ENCODE measurements around the gene NEBL.

GRCh38 chr10:20901110-20901509, 4.0 kb upstream of the NEBL start:
- TF ChIP-seq JUND (IDR thresholded peaks at IDR 0.05; ENCODE audit: borderline replicate concordance, low read depth, low read length), result no peak
- no peak for TF ChIP-seq JUND (tag; IDR thresholded peaks at IDR 0.05; ENCODE audit: borderline replicate concordance, low read depth, low read length)
- no peak for TF ChIP-seq MAX (CRISPR knock-in tag; IDR thresholded peaks at IDR 0.05)
- TF ChIP-seq ZNF121 (CRISPR knock-in tag; conservative IDR thresholded peaks at IDR 0.05), result no peak
- TF ChIP-seq NRF1 (conservative IDR thresholded peaks at IDR 0.05 in 1 of 2, IDR thresholded peaks at IDR 0.05 in 1 of 2), result no peak
- no peak for TF ChIP-seq CTCF (IDR thresholded peaks at IDR 0.05 in 2 of 3, conservative IDR thresholded peaks at IDR 0.05 in 1 of 3; ENCODE audit: insufficient read depth in 2 of 3, low read depth in 1 of 3, low read length in 3 of 3)
- TF ChIP-seq SP1 (CRISPR knock-in tag; IDR thresholded peaks at IDR 0.05), result no peak
- TF ChIP-seq HCFC1 (IDR thresholded peaks at IDR 0.05; ENCODE audit: low read depth, low read length), result no peak
